CD4-positive, alpha-beta T cell (primary cell): ENCODE data around the gene INTS3. TPM values are rescaled to one million over a fixed set of nuclear protein-coding genes. Genes with fewer than 3 reads are reported as not detected.
A peak's percentile ranks its signal among the peaks of the same experiment; 100 is the strongest.

ENCODE experiments used
- ATAC-seq: fragments of 200-7000 bp; cut with Tn5 transposase; one replicate; pipeline ENCODE4 v1.10.0; 2022; ENCODE audit warnings: mild to moderate bottlenecking; ENCODE audit not compliant: poor library complexity
- CTCF ChIA-PET: fragments of 350-600 bp; sonication (Branson Sonifier 250); formaldehyde crosslinking; loops from one replicate; lab custom pipeline; 2021; ENCODE audit warnings: antibody characterized with exemption, inconsistent platforms; lab: Charles Lee
- POLR2A ChIA-PET: fragments of 350-600 bp; sonication (Branson Sonifier 250); formaldehyde crosslinking; loops from one replicate; lab custom pipeline; 2021; ENCODE audit warnings: antibody characterized with exemption, inconsistent platforms; lab: Charles Lee
- DNase-seq, 14 experiments: peaks; one replicate each; pipeline ENCODE4 v3.0.0-alpha.2; 2013 to 2020; ENCODE audit warnings: mixed read lengths in 2 of 14
- H3K27ac ChIP-seq, 2 donors: one replicate each; pipeline versions ENCODE4 v1.5.1 to v1.7.0; 2013; ENCODE audit warnings: low read length in 2 of 2, low read depth in 1 of 2, mild to moderate bottlenecking in 1 of 2
- H3K27me3 ChIP-seq, 2 experiments: 1 replicate in 1 of 2; 2 replicates in 1 of 2; pipeline versions ENCODE4 v1.6.1 to v1.7.0; 2013; ENCODE audit warnings: low read length in 2 of 2, control low read depth in 1 of 2, mild to moderate bottlenecking in 1 of 2, moderate library complexity in 1 of 2; ENCODE audit not compliant: insufficient read depth in 2 of 2, control insufficient read depth in 1 of 2
- H3K36me3 ChIP-seq: one replicate; pipeline ENCODE4 v1.6.1; 2013; ENCODE audit warnings: low read length, control low read depth; ENCODE audit not compliant: insufficient read depth
- H3K4me1 ChIP-seq: one replicate; pipeline ENCODE4 v1.6.1; 2013; ENCODE audit warnings: low read length, control low read depth; ENCODE audit not compliant: insufficient read depth
- H3K4me3 ChIP-seq: one replicate; pipeline ENCODE4 v1.5.1; 2013; ENCODE audit warnings: mild to moderate bottlenecking, low read length, moderate library complexity
- H3K9me3 ChIP-seq, 2 experiments: 1 replicate in 1 of 2; 2 replicates in 1 of 2; pipeline versions ENCODE4 v1.6.1 to v1.7.0; 2013; ENCODE audit warnings: low read length in 2 of 2, mild to moderate bottlenecking in 2 of 2, control low read depth in 1 of 2, moderate library complexity in 1 of 2; ENCODE audit not compliant: control insufficient read depth in 1 of 2, insufficient read depth in 1 of 2
- H3K27ac Mint-ChIP-seq: one replicate; pipeline ENCODE4 v1.8.0; 2020; ENCODE audit warnings: mixed read lengths
- H3K27me3 Mint-ChIP-seq: one replicate; pipeline ENCODE4 v1.8.0; 2021; ENCODE audit warnings: mixed read lengths
- H3K36me3 Mint-ChIP-seq: one replicate; pipeline ENCODE4 v1.8.0; 2021; ENCODE audit warnings: low read depth, mixed read lengths
- H3K4me1 Mint-ChIP-seq: one replicate; pipeline ENCODE4 v1.8.0; 2021; ENCODE audit warnings: low read depth, mixed read lengths
- H3K4me3 Mint-ChIP-seq: one replicate; pipeline ENCODE4 v1.8.0; 2020; ENCODE audit warnings: mild to moderate bottlenecking, mixed read lengths
- H3K9me3 Mint-ChIP-seq: one replicate; pipeline ENCODE4 v1.8.0; 2020; ENCODE audit warnings: mixed read lengths
- intact Hi-C, 2 experiments: fragments of 100-400 bp; cut with DNase I in 1 of 2; cut with micrococcal nuclease in 1 of 2; formaldehyde crosslinking; loops; one replicate each; pipeline versions ENCODE4 v1.15.1 to v1.9.0; 2023 to 2025; cut with DNase I, micrococcal nuclease
- total RNA-seq, 174 experiments: library from RNA in 2 of 174; stranded (reverse) in 2 of 174; gene quantifications; one replicate each; pipeline ENCODE4 v1.2.3 and lab custom pipeline; 2021 to 2026
- TF ChIP-seq, protein P1 (sequence below): fragments of 200-600 bp; IDR thresholded peaks from one replicate; pipeline ENCODE4 v1.8.0; 2022; ENCODE audit warnings: antibody characterized with exemption, mild to moderate bottlenecking

INTS3 gene
- total RNA-seq, 2 experiments from 2014 or later: 24.9 to 27.4 TPM

DNA sequence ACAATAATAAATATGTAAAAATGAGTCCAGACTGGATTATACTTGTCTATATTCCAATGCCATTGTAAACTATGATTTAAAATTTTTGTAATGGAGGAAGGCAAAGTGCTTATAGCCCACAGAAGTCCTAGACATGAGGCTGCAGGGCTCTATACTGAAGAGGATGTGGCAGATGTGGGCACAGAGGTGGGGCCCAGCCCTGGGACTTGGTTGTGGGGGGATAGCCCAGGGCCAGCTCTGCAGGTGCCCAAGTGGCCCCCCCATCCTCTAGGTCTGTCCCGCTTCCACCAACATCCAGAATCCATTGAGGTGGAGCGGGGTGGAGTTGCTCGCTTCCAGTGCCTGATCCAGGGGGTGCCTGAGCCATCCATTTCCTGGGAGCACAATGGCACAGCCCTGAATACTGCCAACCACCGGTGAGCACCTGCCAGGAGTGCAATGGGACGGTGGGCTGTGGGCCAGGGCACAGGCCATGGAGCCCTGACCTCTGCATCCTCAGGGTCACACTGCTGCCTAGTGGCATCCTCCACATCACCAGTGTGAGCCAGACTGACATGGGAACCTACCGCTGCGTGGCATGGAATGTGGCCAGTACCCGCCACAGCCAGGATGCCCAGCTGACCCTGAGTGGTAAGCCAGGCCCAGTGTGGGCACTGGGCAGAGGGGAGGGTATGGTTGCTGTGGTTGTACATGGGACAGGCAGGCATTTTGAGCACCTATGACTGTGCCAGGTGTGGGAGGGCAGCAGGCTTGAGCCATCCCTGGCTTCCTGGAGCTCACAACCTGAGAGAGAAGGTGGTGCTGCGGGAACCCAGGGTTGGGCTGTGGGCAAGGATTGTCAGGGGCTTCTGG, 68.3 kb downstream of the INTS3 start:
- Mint-ChIP-seq H3K4me3 (no peak overlapping the region), H3K4me1 (peaks cover 6% of the 10 kb centered on the region), H3K9me3 (no peaks in the 10 kb centered on the region), H3K27me3 (no peaks in the 10 kb centered on the region), H3K27ac (no peak overlapping the region), H3K36me3 (no peaks in the 10 kb centered on the region)
- POLR2A ChIA-PET: interaction anchor here (1.1 to 1.6 kb wide), 3 partner anchors 127 to 194 kb away, joined by 3 to 5 read pairs (median 5); partner anchors contain the start of genes GATAD2B, JTB and RPS27
- no peak for ATAC-seq
- Histone ChIP-seq H3K4me3 (no peak overlapping the region), H3K36me3 (no peaks in the 10 kb centered on the region), H3K4me1 (peaks cover 13% of the 10 kb centered on the region), H3K9me3 (no peaks in the 10 kb centered on the region), H3K27me3 (no peaks in the 10 kb centered on the region), H3K27ac (no peak overlapping the region)
- TF ChIP-seq, protein P1, sequence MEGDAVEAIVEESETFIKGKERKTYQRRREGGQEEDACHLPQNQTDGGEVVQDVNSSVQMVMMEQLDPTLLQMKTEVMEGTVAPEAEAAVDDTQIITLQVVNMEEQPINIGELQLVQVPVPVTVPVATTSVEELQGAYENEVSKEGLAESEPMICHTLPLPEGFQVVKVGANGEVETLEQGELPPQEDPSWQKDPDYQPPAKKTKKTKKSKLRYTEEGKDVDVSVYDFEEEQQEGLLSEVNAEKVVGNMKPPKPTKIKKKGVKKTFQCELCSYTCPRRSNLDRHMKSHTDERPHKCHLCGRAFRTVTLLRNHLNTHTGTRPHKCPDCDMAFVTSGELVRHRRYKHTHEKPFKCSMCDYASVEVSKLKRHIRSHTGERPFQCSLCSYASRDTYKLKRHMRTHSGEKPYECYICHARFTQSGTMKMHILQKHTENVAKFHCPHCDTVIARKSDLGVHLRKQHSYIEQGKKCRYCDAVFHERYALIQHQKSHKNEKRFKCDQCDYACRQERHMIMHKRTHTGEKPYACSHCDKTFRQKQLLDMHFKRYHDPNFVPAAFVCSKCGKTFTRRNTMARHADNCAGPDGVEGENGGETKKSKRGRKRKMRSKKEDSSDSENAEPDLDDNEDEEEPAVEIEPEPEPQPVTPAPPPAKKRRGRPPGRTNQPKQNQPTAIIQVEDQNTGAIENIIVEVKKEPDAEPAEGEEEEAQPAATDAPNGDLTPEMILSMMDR: no peak
- DNase-seq: peak in 1 of 14 experiments; percentile 47
- intact Hi-C loops: loop anchor here in 1 of 2 experiments (5.0 kb wide), 1 partner anchor 476 kb away; the partner anchor contains the start of gene HAX1
- CTCF ChIA-PET: interaction anchor here (0.7 to 3.7 kb wide), 6 partner anchors 13 to 190 kb away, joined by 3 to 28 read pairs (median 3); partner anchors contain the start of genes DENND4B and RAB13

DNA sequence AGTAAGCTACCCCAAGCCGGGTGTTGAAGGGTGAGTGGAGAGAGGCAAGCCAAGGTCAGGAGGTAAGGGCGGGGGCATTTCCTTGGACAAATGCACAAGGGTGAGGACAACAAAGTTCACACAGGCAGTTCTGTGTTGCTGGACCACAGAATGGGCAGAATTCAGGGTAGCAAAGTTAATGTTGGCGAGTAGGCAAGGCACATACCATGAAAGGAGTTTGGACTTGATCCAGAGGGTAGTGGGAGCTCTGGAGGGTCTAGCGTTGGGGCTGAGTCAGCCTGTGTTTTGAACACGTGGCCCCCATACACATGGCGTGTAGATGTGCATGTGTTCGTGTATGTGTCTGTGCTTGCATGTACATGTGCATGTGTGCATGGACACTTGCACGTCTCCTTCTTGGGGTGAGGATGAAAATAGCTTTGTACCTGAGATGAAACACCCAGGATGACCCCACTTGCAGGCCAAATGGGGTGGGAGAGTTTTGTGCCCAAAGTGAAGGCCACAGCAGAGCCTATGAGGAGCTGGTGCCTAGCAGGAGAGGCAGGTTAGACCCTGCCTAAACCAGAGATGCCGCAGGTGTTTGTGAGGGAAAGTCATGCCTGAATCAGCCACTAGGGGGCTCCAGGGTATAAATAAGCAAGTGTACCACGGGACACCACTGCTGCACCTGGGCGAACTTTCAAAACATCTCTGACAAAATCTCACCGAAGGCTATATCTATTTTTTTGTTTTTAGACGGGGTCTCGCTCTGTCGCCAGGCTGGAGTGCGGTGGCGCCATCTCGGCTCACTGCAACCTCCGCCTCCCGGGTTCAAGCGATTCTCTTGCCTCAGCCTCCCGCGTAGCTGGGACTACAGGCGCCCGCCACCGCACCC, 69.2 kb downstream of the INTS3 start:
- H3K4me1 ChIP-seq: peaks cover 13% of the 10 kb centered on the region
- ChIA-PET CTCF (interaction anchor here (0.6 to 3.7 kb wide), 13 partner anchors 11 to 189 kb away, joined by 3 to 28 read pairs (median 3); partner anchors contain the start of genes CREB3L4, DENND4B, JTB and RAB13), POLR2A (interaction anchor here (1.0 to 1.6 kb wide), 4 partner anchors 126 to 193 kb away, joined by 3 to 5 read pairs (median 5); partner anchors contain the start of genes GATAD2B, JTB, RAB13 and RPS27)
- H3K9me3 ChIP-seq: no peaks in the 10 kb centered on the region
- H3K36me3 ChIP-seq: no peaks in the 10 kb centered on the region
- DNase-seq (peak; percentile 70 to 92 (median 84)), ATAC-seq (peak; percentile 98)
- H3K27ac ChIP-seq: no peak overlapping the region
- H3K27me3 ChIP-seq: no peaks in the 10 kb centered on the region
- H3K27ac Mint-ChIP-seq: no peak overlapping the region
- H3K27me3 Mint-ChIP-seq: no peaks in the 10 kb centered on the region
- H3K4me3 ChIP-seq: no peak overlapping the region
- H3K9me3 Mint-ChIP-seq: no peaks in the 10 kb centered on the region
- H3K36me3 Mint-ChIP-seq: peaks cover 1% of the 10 kb centered on the region
- H3K4me3 Mint-ChIP-seq: no peak overlapping the region
- intact Hi-C loops: loop anchor here (1.0 to 5.0 kb wide), 5 partner anchors 148 to 475 kb away; partner anchors contain the start of genes HAX1 (in 2 of the 2), RAB13 (in 2 of the 2) and DENND4B (in 1 of the 2)
- peaks cover 5% of the 10 kb centered on the region for H3K4me1 Mint-ChIP-seq
- TF ChIP-seq, protein P1: peak; percentile 84

DNA sequence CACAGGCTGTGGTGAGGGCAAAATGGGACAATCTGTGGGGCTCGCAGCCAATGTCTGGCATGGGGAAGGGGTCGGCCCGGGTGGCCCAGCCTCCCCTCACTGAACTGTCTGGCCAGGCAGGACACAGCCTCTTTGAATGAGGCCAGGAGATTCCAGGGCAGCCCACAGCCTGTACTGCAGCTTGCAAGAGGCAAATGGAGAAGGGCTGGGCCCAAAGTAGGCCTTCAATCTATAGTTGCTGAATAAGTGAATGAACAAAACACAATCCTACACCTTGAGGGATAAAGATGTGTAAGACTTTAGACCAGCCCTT, 70.6 kb downstream of the INTS3 start:
- H3K4me3 ChIP-seq: no peak overlapping the region
- H3K9me3 Mint-ChIP-seq: no peaks in the 10 kb centered on the region
- no peaks in the 10 kb centered on the region for H3K9me3 ChIP-seq
- DNase-seq: no peak
- ChIA-PET CTCF (interaction anchor here (1.1 to 3.7 kb wide), 4 partner anchors 121 to 188 kb away, joined by 4 to 28 read pairs (median 5); partner anchors contain the start of genes CREB3L4 and RAB13), POLR2A (interaction anchor here (0.6 to 1.2 kb wide), 3 partner anchors 130 to 192 kb away, joined by 3 to 12 read pairs (median 4); partner anchors contain the start of genes RAB13 and RPS27)
- H3K4me1 Mint-ChIP-seq: peaks cover 5% of the 10 kb centered on the region
- TF ChIP-seq, protein P1: no peak
- H3K4me3 Mint-ChIP-seq: no peak overlapping the region
- H3K27me3 Mint-ChIP-seq: no peaks in the 10 kb centered on the region
- no peak overlapping the region for H3K27ac ChIP-seq
- peaks cover 13% of the 10 kb centered on the region for H3K4me1 ChIP-seq
- H3K27me3 ChIP-seq: no peaks in the 10 kb centered on the region
- intact Hi-C loops: loop anchor here in 1 of 2 experiments (5.0 kb wide), 1 partner anchor 474 kb away; the partner anchor contains the start of gene HAX1
- ATAC-seq: no peak
- H3K36me3 Mint-ChIP-seq: peaks cover 11% of the 10 kb centered on the region
- H3K36me3 ChIP-seq: peaks cover 3% of the 10 kb centered on the region
- peak overlapping the region; percentile 16 for H3K27ac Mint-ChIP-seq
